ENCODE data around the gene PIGS. TPM values are rescaled to one million over a fixed set of nuclear protein-coding genes. Genes with fewer than 3 reads are reported as not detected.
"Not testable (repeated sequence)": the region's sequence is repeated elsewhere in the genome, so short reads cannot be mapped to it uniquely, and the experiment has no call there.

PIGS gene
- 38.7 and 40.8 TPM in 2 replicates for total RNA-seq (2012; rRNA removed)

GRCh38 chr17:28571361-28572122, at the start of gene PIGS:
PIGS (minus strand) TSS chr17:28571524; CDS start chr17:28571496, 28 bp downstream.
- Histone ChIP-seq H3K36me3 (ENCODE audit: insufficient read depth, low read length) (peaks cover 8% of the 10 kb centered on the region), H3K9ac (ENCODE audit: low read depth, low read length) (peak within 1 kb of the TSS; percentile 88), H3K4me2 (ENCODE audit: low read length) (peak within 1 kb of the TSS; percentile 90), H3K4me1 (ENCODE audit: control insufficient read depth, insufficient read depth, low read length) (peaks cover 23% of the 10 kb centered on the region), H3K4me3 (ENCODE audit: low read length) (peak within 1 kb of the TSS; percentile 93), H3K9me3 (replicated peaks; ENCODE audit: low read length) (no peaks in the 10 kb centered on the region), H3K27me3 (ENCODE audit: control insufficient read depth, insufficient read depth, low read length) (no peaks in the 10 kb centered on the region)

- Histone ChIP-seq H3K4me1 (ENCODE audit: control insufficient read depth, insufficient read depth, low read length) (no peaks in the 10 kb centered on the region), H3K36me3 (ENCODE audit: insufficient read depth, low read length) (peaks cover 89% of the 10 kb centered on the region), H3K9me3 (replicated peaks; ENCODE audit: low read length) (no peaks in the 10 kb centered on the region), H3K4me3 (ENCODE audit: low read length) (no peak overlapping the region), H3K4me2 (ENCODE audit: low read length) (no peak overlapping the region), H3K9ac (ENCODE audit: low read depth, low read length) (no peak overlapping the region), H3K27me3 (ENCODE audit: control insufficient read depth, insufficient read depth, low read length) (no peaks in the 10 kb centered on the region)
These were observed 48.7 kb upstream of the PIGS start for GRCh38 chr17:28620010-28620409.

- H3K36me3 ChIP-seq (ENCODE audit: insufficient read depth, low read length) = peaks cover 90% of the 10 kb centered on the region
- H3K27me3 ChIP-seq (ENCODE audit: control insufficient read depth, insufficient read depth, low read length) = no peaks in the 10 kb centered on the region
- no peak overlapping the region for H3K4me2 ChIP-seq (ENCODE audit: low read length)
- H3K9me3 ChIP-seq (replicated peaks; ENCODE audit: low read length) = no peaks in the 10 kb centered on the region
- H3K9ac ChIP-seq (ENCODE audit: low read depth, low read length) = no peak overlapping the region
- no peak overlapping the region for H3K4me3 ChIP-seq (ENCODE audit: low read length)
- H3K4me1 ChIP-seq (ENCODE audit: control insufficient read depth, insufficient read depth, low read length) = no peaks in the 10 kb centered on the region
These were observed 47.1 kb upstream of the PIGS start for GRCh38 chr17:28618464-28618863.

GRCh38 chr17:28616281-28616680, 45.0 kb upstream of the PIGS start:
- Histone ChIP-seq H3K9me3 (replicated peaks; ENCODE audit: low read length) (no peaks in the 10 kb centered on the region), H3K9ac (ENCODE audit: low read depth, low read length) (no peak overlapping the region)

GRCh38 chr17:28615260-28615940, 44.1 kb upstream of the PIGS start:
- H3K9ac ChIP-seq (ENCODE audit: low read depth, low read length) = no peak overlapping the region
- H3K9me3 ChIP-seq (replicated peaks; ENCODE audit: low read length) = no peaks in the 10 kb centered on the region
- H3K36me3 ChIP-seq (ENCODE audit: insufficient read depth, low read length) = peaks cover 81% of the 10 kb centered on the region
- no peak overlapping the region for H3K4me3 ChIP-seq (ENCODE audit: low read length)
- no peak overlapping the region for H3K4me2 ChIP-seq (ENCODE audit: low read length)
- no peaks in the 10 kb centered on the region for H3K4me1 ChIP-seq (ENCODE audit: control insufficient read depth, insufficient read depth, low read length)
- no peaks in the 10 kb centered on the region for H3K27me3 ChIP-seq (ENCODE audit: control insufficient read depth, insufficient read depth, low read length)

More at GRCh38 chr17:28616281-28616680, 45.0 kb upstream of the PIGS start:
- Histone ChIP-seq H3K4me1 (ENCODE audit: control insufficient read depth, insufficient read depth, low read length) (no peaks in the 10 kb centered on the region), H3K4me3 (ENCODE audit: low read length) (no peak overlapping the region), H3K4me2 (ENCODE audit: low read length) (no peak overlapping the region), H3K36me3 (ENCODE audit: insufficient read depth, low read length) (peaks cover 84% of the 10 kb centered on the region), H3K27me3 (ENCODE audit: control insufficient read depth, insufficient read depth, low read length) (no peaks in the 10 kb centered on the region)

GRCh38 chr17:28613931-28614381, 42.6 kb upstream of the PIGS start, which contains the start of gene RSKR:
RSKR (minus strand) TSS chr17:28614185; CDS start chr17:28614161, 24 bp downstream.
- H3K4me3 ChIP-seq (ENCODE audit: low read length) = no peak within 1 kb of the TSS
- no peaks in the 10 kb centered on the region for H3K9me3 ChIP-seq (replicated peaks; ENCODE audit: low read length)
- no peak within 1 kb of the TSS for H3K4me2 ChIP-seq (ENCODE audit: low read length)
- H3K27me3 ChIP-seq (ENCODE audit: control insufficient read depth, insufficient read depth, low read length) = no peaks in the 10 kb centered on the region
- H3K9ac ChIP-seq (ENCODE audit: low read depth, low read length) = no peak within 1 kb of the TSS
- H3K4me1 ChIP-seq (ENCODE audit: control insufficient read depth, insufficient read depth, low read length) = no peaks in the 10 kb centered on the region
- peaks cover 68% of the 10 kb centered on the region for H3K36me3 ChIP-seq (ENCODE audit: insufficient read depth, low read length)

GRCh38 chr17:28612936-28613872, 41.9 kb upstream of the PIGS start:
- no peaks in the 10 kb centered on the region for H3K4me1 ChIP-seq (ENCODE audit: control insufficient read depth, insufficient read depth, low read length)

GRCh38 chr17:28612531-28612930, 41.2 kb upstream of the PIGS start:
- Histone ChIP-seq H3K36me3 (ENCODE audit: insufficient read depth, low read length) (peaks cover 59% of the 10 kb centered on the region), H3K4me3 (ENCODE audit: low read length) (no peak overlapping the region), H3K9ac (ENCODE audit: low read depth, low read length) (no peak overlapping the region), H3K4me2 (ENCODE audit: low read length) (no peak overlapping the region), H3K4me1 (ENCODE audit: control insufficient read depth, insufficient read depth, low read length) (no peaks in the 10 kb centered on the region), H3K27me3 (ENCODE audit: control insufficient read depth, insufficient read depth, low read length) (no peaks in the 10 kb centered on the region), H3K9me3 (replicated peaks; ENCODE audit: low read length) (no peaks in the 10 kb centered on the region)

More at GRCh38 chr17:28612936-28613872, 41.9 kb upstream of the PIGS start:
- Histone ChIP-seq H3K9ac (ENCODE audit: low read depth, low read length) (no peak overlapping the region), H3K4me3 (ENCODE audit: low read length) (no peak overlapping the region), H3K27me3 (ENCODE audit: control insufficient read depth, insufficient read depth, low read length) (no peaks in the 10 kb centered on the region), H3K36me3 (ENCODE audit: insufficient read depth, low read length) (peaks cover 60% of the 10 kb centered on the region), H3K9me3 (replicated peaks; ENCODE audit: low read length) (no peaks in the 10 kb centered on the region), H3K4me2 (ENCODE audit: low read length) (no peak overlapping the region)

- Histone ChIP-seq H3K4me2 (ENCODE audit: low read length) (no peak overlapping the region), H3K27me3 (ENCODE audit: control insufficient read depth, insufficient read depth, low read length) (no peaks in the 10 kb centered on the region), H3K9ac (ENCODE audit: low read depth, low read length) (no peak overlapping the region), H3K4me3 (ENCODE audit: low read length) (no peak overlapping the region), H3K4me1 (ENCODE audit: control insufficient read depth, insufficient read depth, low read length) (no peaks in the 10 kb centered on the region), H3K9me3 (replicated peaks; ENCODE audit: low read length) (no peaks in the 10 kb centered on the region), H3K36me3 (ENCODE audit: insufficient read depth, low read length) (peaks cover 37% of the 10 kb centered on the region)
These were observed 39.1 kb upstream of the PIGS start for GRCh38 chr17:28610376-28610775.

GRCh38 chr17:28604031-28604430, 32.7 kb upstream of the PIGS start:
- not testable (repeated sequence) for H3K4me1 ChIP-seq (ENCODE audit: control insufficient read depth, insufficient read depth, low read length); H3K4me2 ChIP-seq (ENCODE audit: low read length); H3K27me3 ChIP-seq (ENCODE audit: control insufficient read depth, insufficient read depth, low read length); H3K36me3 ChIP-seq (ENCODE audit: insufficient read depth, low read length); H3K4me3 ChIP-seq (ENCODE audit: low read length); H3K9ac ChIP-seq (ENCODE audit: low read depth, low read length); H3K9me3 ChIP-seq (replicated peaks; ENCODE audit: low read length)

Data from skeletal muscle satellite cell (primary cell).